ENCODE measurements around the gene PAK1.

Gene PAK1

DNA sequence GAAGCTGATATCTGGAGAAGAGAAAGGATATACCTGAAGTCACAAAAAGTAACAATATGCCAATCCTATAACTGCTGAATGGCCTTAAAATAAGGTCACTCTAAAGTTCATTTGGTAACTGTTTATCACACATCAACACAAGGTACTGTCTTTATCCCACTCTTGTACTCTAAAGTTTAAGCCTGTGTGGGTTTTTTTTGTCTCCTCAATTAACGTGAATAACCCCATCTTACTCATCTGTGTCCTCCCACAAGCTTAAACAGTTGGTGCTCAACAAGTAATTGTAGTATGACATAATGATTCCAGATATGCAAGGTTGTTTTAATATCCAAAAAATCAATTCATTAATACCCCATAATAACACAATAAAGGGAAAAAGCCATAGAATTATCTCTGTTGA is 42.1 kb downstream of the PAK1 start:
- no peak for DNase-seq

DNA sequence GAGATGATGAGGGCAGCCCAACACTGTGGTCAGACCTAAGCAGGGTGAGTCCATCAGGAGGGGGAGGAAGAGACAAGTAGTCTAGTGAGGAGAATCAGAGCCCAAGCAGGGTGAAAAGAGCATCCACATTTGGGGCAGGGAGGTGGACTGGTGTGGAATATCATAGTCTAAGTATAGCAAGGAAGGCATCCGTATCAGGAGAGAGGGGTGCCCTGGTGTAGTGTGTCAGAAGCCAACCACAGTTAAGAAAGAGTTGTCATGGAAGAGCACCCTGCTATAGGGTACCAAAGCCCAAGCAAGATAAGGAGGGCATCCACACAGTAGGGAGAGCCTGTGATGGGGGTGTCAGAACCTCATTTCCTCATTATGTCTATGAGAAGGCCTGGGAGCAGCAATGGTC is 45.3 kb downstream of the PAK1 start:
- DNase-seq, result no peak

- DNase-seq, result no peak
Measured at GRCh38 chr11:77425346-77425745, 48.5 kb downstream of the PAK1 start.

DNA sequence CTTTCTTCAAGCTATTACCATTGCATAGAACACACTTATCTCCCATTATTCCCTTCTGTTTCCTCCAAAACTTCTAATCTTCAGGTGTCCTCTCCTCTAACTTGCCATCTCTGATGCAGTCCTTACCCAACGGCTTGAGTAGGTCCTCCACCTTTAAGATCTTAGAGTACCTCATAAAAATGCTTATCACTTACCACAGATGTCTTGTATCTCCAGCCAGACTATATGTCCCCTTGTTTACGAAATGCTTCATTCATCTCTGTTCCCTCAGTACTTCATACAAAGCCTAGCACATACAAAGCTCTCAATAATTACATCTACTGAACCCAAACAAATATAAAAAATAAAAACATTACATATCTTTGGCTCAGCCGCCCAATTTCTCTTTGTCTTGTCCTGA is 49.2 kb downstream of the PAK1 start:
- DNase-seq, result no peak

GRCh38 chr11:77423624-77424023 is 50.3 kb downstream of the PAK1 start:
- no peak for DNase-seq

GRCh38 chr11:77422687-77423086 is 51.2 kb downstream of the PAK1 start:
- no peak for DNase-seq

GRCh38 chr11:77421041-77421723 is 52.7 kb downstream of the PAK1 start:
- no peak for DNase-seq

DNA sequence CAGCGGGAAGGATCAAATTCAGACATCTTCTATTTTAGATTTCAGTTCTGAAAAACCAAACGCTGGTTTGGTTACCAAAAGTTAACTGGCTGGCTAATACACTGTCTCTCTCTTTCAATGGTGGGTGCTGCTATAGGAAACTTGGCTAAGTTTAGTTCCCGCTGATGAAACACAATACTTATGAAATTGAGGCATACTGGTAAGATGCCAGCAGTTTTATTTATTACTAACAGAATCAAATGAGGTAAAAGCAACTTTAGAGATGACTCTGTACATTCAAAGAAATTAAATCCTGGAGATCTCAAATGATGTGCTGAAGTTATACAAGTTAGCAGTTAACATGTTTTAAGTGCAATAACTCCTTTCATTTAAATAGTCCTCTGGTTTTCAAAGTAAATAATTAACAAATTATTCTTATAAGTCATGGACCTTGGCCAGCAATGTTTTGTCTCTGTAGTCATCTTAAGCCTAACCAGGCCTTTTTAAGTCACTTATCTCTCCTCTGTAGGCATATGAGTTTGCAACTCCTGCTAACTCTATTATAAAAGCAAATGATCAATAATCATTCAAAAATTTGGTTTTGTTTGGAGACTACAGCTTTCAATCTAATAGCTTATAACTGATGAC is 54.8 kb downstream of the PAK1 start:
- no peak for DNase-seq

DNA sequence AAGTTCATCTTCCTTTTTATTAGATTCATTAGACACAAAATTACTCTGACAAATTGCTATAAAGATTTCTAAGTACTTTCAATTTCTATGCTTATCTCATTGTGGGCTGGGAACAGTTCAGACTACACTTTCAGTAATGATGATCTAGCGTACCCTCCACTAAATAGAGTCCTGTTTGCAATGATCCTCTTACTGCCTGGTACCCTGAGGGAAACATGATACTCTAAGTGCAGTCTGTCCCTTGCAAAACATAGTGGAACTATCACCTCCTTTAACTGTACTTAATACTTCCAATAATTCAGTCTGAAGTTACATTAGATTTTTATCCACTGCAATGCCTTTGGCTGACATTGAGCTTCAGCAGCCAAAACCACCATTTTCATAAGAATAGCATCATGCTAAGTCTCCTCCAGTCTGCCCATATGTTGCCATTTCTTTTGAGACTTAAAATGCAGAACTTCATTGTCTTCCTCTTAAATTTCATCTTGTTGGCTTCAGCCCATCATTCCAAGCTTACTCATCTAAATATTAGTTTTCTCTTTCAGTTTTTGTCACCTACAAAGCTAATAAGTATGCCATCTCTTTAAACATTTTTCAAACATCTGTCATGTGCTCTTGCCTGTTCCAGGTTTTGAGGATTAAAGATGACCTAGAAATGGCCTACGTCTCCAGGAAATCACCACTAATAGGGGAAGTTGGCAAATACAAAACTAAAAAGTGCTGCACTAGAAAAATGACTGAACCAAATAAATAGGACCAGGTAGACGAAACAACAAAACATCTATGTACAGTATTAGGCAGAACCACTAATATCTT is 55.5 kb downstream of the PAK1 start:
- DNase-seq, result no peak

GRCh38 chr11:77416357-77416756 is 57.5 kb downstream of the PAK1 start:
- no peak for DNase-seq

DNA sequence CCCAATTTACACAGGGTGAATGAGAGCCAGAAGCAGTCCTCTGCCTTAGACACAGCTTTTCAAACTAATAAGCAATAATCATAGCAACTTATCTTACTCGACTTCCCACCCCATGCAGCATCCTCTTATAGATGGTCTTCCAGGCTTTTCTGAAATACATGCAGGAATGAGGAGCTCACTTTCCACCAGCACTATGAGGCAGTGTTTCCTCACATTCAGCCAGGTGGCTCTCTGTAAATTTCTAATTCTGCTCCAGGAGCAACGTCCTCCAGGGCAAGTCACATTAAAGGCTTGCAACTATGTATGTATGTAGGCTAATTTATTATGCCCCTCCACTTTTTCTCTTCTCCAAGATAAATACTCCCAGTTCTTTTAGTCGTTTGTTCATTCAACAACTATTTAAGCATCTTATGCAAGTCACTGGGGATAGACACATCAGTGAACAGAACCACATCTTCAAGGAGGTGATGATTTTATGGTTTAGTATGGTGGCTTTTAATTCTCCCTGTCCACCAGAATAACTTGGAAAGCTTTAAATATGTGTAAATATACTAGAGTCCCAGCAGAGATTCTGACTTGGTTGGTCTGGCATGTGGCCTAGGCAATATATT is 59.9 kb downstream of the PAK1 start:
- DNase-seq, result no peak

GRCh38 chr11:77412814-77413213 is 61.1 kb downstream of the PAK1 start:
- DNase-seq, result no peak

DNA sequence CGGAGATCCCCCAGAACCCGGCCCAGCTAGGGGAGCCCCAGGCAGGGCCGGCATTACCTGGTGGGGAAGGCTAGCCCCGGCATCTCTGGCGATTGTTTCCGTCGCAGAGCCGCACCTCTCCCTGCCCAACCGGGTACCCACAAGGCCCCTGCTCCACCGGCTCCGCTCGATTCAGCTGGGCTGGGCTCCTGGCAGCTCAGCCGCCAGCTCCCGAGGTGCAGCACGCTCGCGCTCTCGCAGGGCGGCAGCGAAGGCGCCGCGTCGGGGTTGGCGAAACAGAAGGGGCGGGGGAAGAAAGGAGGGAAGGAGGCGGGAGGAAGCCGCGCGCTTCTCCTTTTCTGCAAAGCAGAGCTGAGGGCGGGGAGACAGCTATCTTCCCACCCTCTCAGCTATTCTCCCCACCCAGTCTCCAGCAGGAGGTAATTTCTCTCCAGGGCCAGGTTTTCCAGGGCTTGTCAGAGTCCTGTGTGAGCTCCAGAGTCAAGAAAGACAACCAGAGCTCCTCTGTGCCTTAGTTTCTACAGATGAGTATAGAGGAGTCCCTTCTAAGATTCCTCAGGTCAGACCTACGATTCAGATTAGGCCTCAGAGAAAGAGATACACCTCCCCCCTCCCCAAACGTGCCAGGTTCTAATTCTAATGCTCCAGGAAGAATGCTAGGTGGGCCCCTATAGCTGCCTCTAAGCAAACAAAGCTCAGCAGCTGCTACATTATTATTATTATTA is 62.0 kb downstream of the PAK1 start:
- DNase-seq, result peak; percentile 92

GRCh38 chr11:77411137-77411707 is 62.7 kb downstream of the PAK1 start:
- no peak for DNase-seq

- DNase-seq, result peak; percentile 28
Measured at GRCh38 chr11:77410076-77410827, 63.6 kb downstream of the PAK1 start.

DNA sequence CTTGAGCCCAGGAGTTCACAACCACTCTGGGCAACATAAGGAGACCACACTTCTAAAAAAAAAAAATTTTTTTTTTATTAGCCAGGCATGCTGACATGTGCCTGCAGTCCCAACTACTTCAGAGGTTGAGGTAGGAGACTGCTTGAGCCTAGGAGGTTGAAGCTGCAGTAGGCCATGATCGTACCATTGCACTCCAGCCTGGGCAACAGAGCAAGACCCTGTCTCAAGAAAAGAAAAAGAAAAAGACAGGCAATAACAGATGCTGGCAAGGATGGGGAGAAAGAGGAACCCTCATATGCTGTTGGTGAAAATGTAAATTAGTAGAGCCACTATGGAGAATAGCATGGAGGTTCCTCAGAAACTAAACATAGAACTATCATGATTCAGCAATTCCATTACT is 64.8 kb downstream of the PAK1 start:
- DNase-seq, result no peak

DNA sequence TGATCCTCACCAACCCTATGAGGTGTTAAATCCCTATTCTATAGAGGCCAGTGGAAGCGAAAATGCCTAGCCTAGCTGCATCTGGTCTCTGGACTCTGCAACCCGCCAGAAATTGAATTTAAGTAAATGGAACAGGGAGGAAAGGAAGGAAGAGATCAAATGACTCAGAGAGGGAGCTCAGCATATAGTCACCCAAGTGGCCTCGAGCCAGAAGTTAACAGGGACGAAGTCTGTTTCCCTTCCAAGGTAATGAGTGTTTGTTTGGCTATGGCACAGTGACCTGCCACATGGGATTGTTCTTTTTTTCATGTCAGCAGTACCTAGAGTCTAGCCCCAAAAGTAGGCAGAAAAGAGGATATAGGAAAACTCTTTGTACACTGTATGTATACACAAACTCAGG is 66.3 kb downstream of the PAK1 start:
- DNase-seq, result peak; percentile 45

- DNase-seq, result no peak
Measured at GRCh38 chr11:77406396-77406795, 67.5 kb downstream of the PAK1 start.

DNA sequence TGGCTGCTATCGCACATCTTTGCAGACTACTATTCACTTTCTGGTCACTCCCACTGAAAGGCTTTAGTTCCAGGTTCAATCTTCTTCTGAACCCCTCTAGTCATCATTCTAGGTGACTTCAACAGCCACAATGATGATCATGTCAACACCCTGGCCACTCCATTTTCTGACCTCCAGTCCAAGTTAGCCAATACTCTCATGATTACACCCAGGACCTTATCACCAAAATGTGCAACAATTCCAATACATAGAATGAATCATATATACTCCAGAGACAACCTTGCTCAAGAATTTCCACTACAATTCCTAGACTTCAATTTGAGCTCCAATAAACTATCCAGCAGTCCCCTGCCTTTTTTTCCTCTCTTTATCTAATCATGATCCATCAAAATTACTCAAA is 70.7 kb downstream of the PAK1 start:
- no peak for DNase-seq

GRCh38 chr11:77402218-77402556 is 71.7 kb downstream of the PAK1 start:
- DNase-seq, result no peak

- DNase-seq, result no peak
Measured at GRCh38 chr11:77401486-77402217, 72.2 kb downstream of the PAK1 start.

Measured in left hindlimb (tissue), 1 donor.